Adrenal gland (tissue), 12 donors: ENCODE data around the gene CEMIP2. TPM values are rescaled to one million over a fixed set of nuclear protein-coding genes. Genes with fewer than 3 reads are reported as not detected.
A peak's percentile ranks its signal among the peaks of the same experiment; 100 is the strongest.
"Not testable (repeated sequence)": the region's sequence is repeated elsewhere in the genome, so short reads cannot be mapped to it uniquely, and the experiment has no call there.

Experiments used
- DNase-seq, 7 donors: peaks; one replicate each; pipeline ENCODE4 v3.0.0-alpha.2; 2019 to 2020
- H3K27ac ChIP-seq, 5 donors: fragments of 200-600 bp; sonication (generic) in 4 of 5; 1 replicate in 3 of 5; 2 replicates in 2 of 5; pipeline versions ENCODE4 v1.5.1 to v1.8.0; 2016 to 2020; ENCODE audit warnings: mild to moderate bottlenecking in 1 of 5
- H3K27me3 ChIP-seq: fragments of 200-600 bp; 2 replicates; pipeline ENCODE4 v1.8.0; 2021
- H3K36me3 ChIP-seq, 2 donors: fragments of 200-600 bp; replicated peaks in 1 of 2; 1 replicate in 1 of 2; 2 replicates in 1 of 2; pipeline versions ENCODE4 v1.5.1 to v1.8.0; 2018 to 2022
- H3K4me1 ChIP-seq, 2 donors: fragments of 200-600 bp; replicated peaks in 1 of 2; 1 replicate in 1 of 2; 2 replicates in 1 of 2; pipeline versions ENCODE4 v1.5.1 to v1.8.0; 2018 to 2021
- H3K4me3 ChIP-seq, 4 donors: fragments of 200-600 bp; sonication (generic) in 3 of 4; one replicate each; pipeline ENCODE4 v1.5.1; 2016 to 2018
- H3K9me3 ChIP-seq, 3 donors: fragments of 200-600 bp; sonication (generic) in 1 of 3; replicated peaks in 1 of 3; 1 replicate in 2 of 3; 2 replicates in 1 of 3; pipeline versions ENCODE4 v1.5.1 to v1.8.0; 2016 to 2021
- CTCF ChIP-seq, 6 experiments: fragments of 450-650 bp in 4 of 6; fragments of 200-600 bp in 2 of 6; sonication (generic) in 1 of 6; IDR thresholded peaks; 1 replicate in 5 of 6; 2 replicates in 1 of 6; pipeline versions ENCODE4 v1.5.1 to v1.8.0; 2016 to 2021; ENCODE audit warnings: antibody characterized with exemption in 6 of 6, mild to moderate bottlenecking in 2 of 6, moderate library complexity in 1 of 6
- POLR2A ChIP-seq, 2 donors: fragments of 450-650 bp; IDR thresholded peaks; one replicate each; pipeline ENCODE4 v1.6.1; 2017; ENCODE audit warnings: antibody characterized with exemption in 2 of 2, mild to moderate bottlenecking in 2 of 2, moderate library complexity in 1 of 2
- WGBS, 4 donors: extraction: QIAGEN DNeasy Blood & Tissue Kit in 2 of 4; methylation state at CpG; one replicate each; pipeline versions ENCODE4 v1.1.5 to v1.1.7; 2013 to 2017; 5-methylcytosine and 5-hydroxymethylcytosine counted together
- intact Hi-C, 2 donors: fragments of 100-400 bp; cut with DNase I; formaldehyde crosslinking; loops; one replicate each; pipeline versions ENCODE4 v1.14.1 to v1.15.0; 2022 to 2023
- polyA plus RNA-seq, 3 donors: library from polyadenylated mRNA; stranded (reverse); fragments of 200-250 nt in 2 of 3; fragments of 350-450 nt in 1 of 3; fragmentation: Illumina TruSeq in 1 of 3; extraction: RNeasy Lipid Tissue Mini Kit (QIAGEN cat#74804) in 1 of 3; gene quantifications; one replicate each; pipeline ENCODE4 v1.2.3, GENCODE V29; 2013 to 2014
- total RNA-seq, 9 donors: library from RNA; depleted of rRNA in 4 of 9; stranded (reverse); fragments of >200 nt in 4 of 9; fragments of 120-200 nt in 1 of 9; fragmentation: NEBNext Ultra II Directional in 1 of 9; extraction: Animal tissue kit (Norgen Biotek cat#: 25700) in 1 of 9; gene quantifications; one replicate each; pipeline versions ENCODE4 v1.1.0 to v1.2.4, GENCODE V29; 2013 to 2023
- donor health status: healthy with polysubstance abuse.
- donor health status: Bipolar disorder and iron deficiency.
- donor health status: DM: yes; HTN: yes; CAD: no.
- donor health status: DM: no; HTN: no; CAD: no.
- donor health status: DM: no; HTN: no; CAD: no.
- donor health status: DM: yes; HTN: yes; CAD: no.

The CEMIP2 gene
- total and polyA plus RNA-seq, 12 donors = 6.8 to 84.6 (median 24.0) TPM

- DNase-seq = peak; percentile 58 to 85 (median 73)
Measured at GRCh38 chr9:71806901-71807307, 38.6 kb upstream of the CEMIP2 start.

GRCh38 chr9:71805096-71805495 lies 36.8 kb upstream of the CEMIP2 start:
- 75 to 90% (median 84%) methylated on average over 1 of the region's 1 CpG for WGBS, 4 donors
- H3K27ac ChIP-seq, H3K9me3 ChIP-seq, H3K36me3 ChIP-seq, H3K4me3 ChIP-seq, DNase-seq, H3K4me1 ChIP-seq, H3K27me3 ChIP-seq: not testable (repeated sequence)
- intact Hi-C loops = loop anchor here (5.0 to 10.0 kb wide), 2 partner anchors 220 to 222 kb away; no protein-coding TSS in a partner anchor

More at GRCh38 chr9:71806901-71807307, 38.6 kb upstream of the CEMIP2 start:
- H3K27me3 ChIP-seq = no peaks in the 10 kb centered on the region
- 9 to 21% (median 10%) methylated on average over 1 of the region's 1 CpG for WGBS, 4 donors
- intact Hi-C loops = loop anchor here (5.0 to 10.0 kb wide), 2 partner anchors 218 to 220 kb away; no protein-coding TSS in a partner anchor
- no peak overlapping the region for H3K27ac ChIP-seq
- no peak overlapping the region for H3K4me3 ChIP-seq
- peaks cover 0 to 6% of the 10 kb centered on the region in 2 donors for H3K4me1 ChIP-seq
- peak; percentile 72 to 88 (median 84) for TF ChIP-seq CTCF (IDR thresholded peaks at IDR 0.05)
- no peak for TF ChIP-seq POLR2A (IDR thresholded peaks at IDR 0.05)
- no peaks in the 10 kb centered on the region for H3K36me3 ChIP-seq
- no peaks in the 10 kb centered on the region for H3K9me3 ChIP-seq

GRCh38 chr9:71801826-71802225 lies 33.5 kb upstream of the CEMIP2 start:
- H3K27ac ChIP-seq = no peak overlapping the region
- H3K36me3 ChIP-seq = no peaks in the 10 kb centered on the region
- no peak overlapping the region for H3K4me3 ChIP-seq
- WGBS, 4 donors = 82 to 92% (median 87%) methylated on average over 3 of the region's 3 CpGs
- peaks cover 0 to 2% of the 10 kb centered on the region in 2 donors for H3K4me1 ChIP-seq
- intact Hi-C loops = loop anchor here in 1 of 2 donors (10.0 kb wide), 1 partner anchor 223 kb away; no protein-coding TSS in a partner anchor
- DNase-seq = no peak
- TF ChIP-seq CTCF (IDR thresholded peaks at IDR 0.05) = no peak
- TF ChIP-seq POLR2A (IDR thresholded peaks at IDR 0.05) = no peak
- no peaks in the 10 kb centered on the region for H3K9me3 ChIP-seq
- H3K27me3 ChIP-seq = no peaks in the 10 kb centered on the region

DNA sequence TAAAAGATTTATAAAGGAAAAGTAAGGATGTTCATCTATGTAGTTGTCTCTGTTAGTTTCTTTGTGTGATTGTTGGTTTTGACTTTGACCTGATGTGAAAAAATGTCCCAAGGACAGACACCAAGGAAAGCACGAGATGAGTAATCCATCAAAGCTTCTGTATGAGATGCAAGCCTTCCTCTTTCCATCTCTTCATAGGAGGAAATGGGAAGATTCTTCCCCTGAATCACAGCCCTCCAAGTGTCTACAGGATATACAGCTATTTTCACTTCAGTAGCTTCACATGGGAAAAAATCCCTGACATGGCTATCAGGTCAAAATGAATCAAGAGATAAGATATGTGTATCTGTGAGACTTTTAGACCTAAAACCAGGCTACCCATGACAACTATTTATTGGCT lies 29.0 kb upstream of the CEMIP2 start:
- no peaks in the 10 kb centered on the region for H3K27me3 ChIP-seq
- no peak overlapping the region for H3K4me3 ChIP-seq
- H3K27ac ChIP-seq = no peak overlapping the region
- no peaks in the 10 kb centered on the region for H3K9me3 ChIP-seq
- WGBS, 4 donors = 6 to 34% (median 30%) methylated on average over 1 of the region's 1 CpG
- no peak for DNase-seq
- H3K36me3 ChIP-seq = no peaks in the 10 kb centered on the region
- intact Hi-C loops = no loop called here
- TF ChIP-seq CTCF (IDR thresholded peaks at IDR 0.05) (no peak), POLR2A (IDR thresholded peaks at IDR 0.05) (no peak)
- H3K4me1 ChIP-seq = no peaks in the 10 kb centered on the region

GRCh38 chr9:71796100-71796767 lies 27.9 kb upstream of the CEMIP2 start:
- Histone ChIP-seq H3K27me3 (no peaks in the 10 kb centered on the region), H3K4me3 (no peak overlapping the region), H3K4me1 (no peaks in the 10 kb centered on the region), H3K36me3 (no peaks in the 10 kb centered on the region), H3K9me3 (no peaks in the 10 kb centered on the region), H3K27ac (no peak overlapping the region)
- 85 to 97% (median 94%) methylated on average over 2 of the region's 2 CpGs for WGBS, 4 donors
- no peak for DNase-seq
- intact Hi-C loops = no loop called here
- TF ChIP-seq POLR2A (IDR thresholded peaks at IDR 0.05) (no peak), CTCF (IDR thresholded peaks at IDR 0.05) (no peak)
